Effector memory CD4-positive, alpha-beta T cell (primary cell): ENCODE measurements around the gene CD80.
"Not testable (repeated sequence)": the region's sequence is repeated elsewhere in the genome, so short reads cannot be mapped to it uniquely, and the experiment has no call there.

Experiments used
- DNase-seq, 3 donors: peaks; one replicate each; pipeline ENCODE4 v3.0.0-alpha.2; 2020
- H3K27ac ChIP-seq: 2 replicates; pipeline ENCODE4 v1.7.0; 2013; ENCODE audit warnings: mild to moderate bottlenecking, low read length, moderate library complexity; ENCODE audit not compliant: insufficient read depth, poor library complexity, severe bottlenecking
- H3K27me3 ChIP-seq: replicated peaks from 2 replicates; pipeline ENCODE4 v1.7.0; 2013; ENCODE audit warnings: mild to moderate bottlenecking, low read length; ENCODE audit not compliant: insufficient read depth, control insufficient read depth, poor library complexity, severe bottlenecking
- H3K36me3 ChIP-seq: 2 replicates; pipeline ENCODE4 v1.7.0; 2013; ENCODE audit warnings: mild to moderate bottlenecking, low read length, moderate library complexity; ENCODE audit not compliant: control insufficient read depth, insufficient read depth
- H3K4me1 ChIP-seq: 2 replicates; pipeline ENCODE4 v1.7.0; 2013; ENCODE audit warnings: low read length, mild to moderate bottlenecking; ENCODE audit not compliant: control insufficient read depth, insufficient read depth, poor library complexity, severe bottlenecking
- H3K4me3 ChIP-seq: 2 replicates; pipeline ENCODE4 v1.7.0; 2013; ENCODE audit warnings: low read length, low read depth, mild to moderate bottlenecking; ENCODE audit not compliant: insufficient read depth, poor library complexity, severe bottlenecking
- H3K9me3 ChIP-seq: 2 replicates; pipeline ENCODE4 v1.7.0; 2013; ENCODE audit warnings: mild to moderate bottlenecking, low read length, moderate library complexity; ENCODE audit not compliant: control insufficient read depth

Gene CD80

GRCh38 chr3:119562307-119562961, 3.0 kb upstream of the CD80 start:
- peak; percentile 42 to 49 (median 47) for DNase-seq
- peak overlapping the region; percentile 50 for H3K27ac ChIP-seq
- H3K4me1 ChIP-seq = no peaks in the 10 kb centered on the region
- no peak overlapping the region for H3K4me3 ChIP-seq
- H3K9me3 ChIP-seq = no peaks in the 10 kb centered on the region
- H3K27me3 ChIP-seq = no peaks in the 10 kb centered on the region
- no peaks in the 10 kb centered on the region for H3K36me3 ChIP-seq

GRCh38 chr3:119560160-119560559, 746 bp upstream of the CD80 start:
- H3K27ac ChIP-seq = no peak overlapping the region
- no peak for DNase-seq
- no peak overlapping the region for H3K4me3 ChIP-seq

GRCh38 chr3:119558626-119559317, 642 bp downstream of the CD80 start:
- Histone ChIP-seq H3K4me3 (no peak overlapping the region), H3K9me3 (no peaks in the 10 kb centered on the region), H3K27ac (peak overlapping the region; percentile 30), H3K4me1 (no peaks in the 10 kb centered on the region), H3K36me3 (no peaks in the 10 kb centered on the region), H3K27me3 (no peaks in the 10 kb centered on the region)
- DNase-seq = no peak

More at GRCh38 chr3:119560160-119560559, 746 bp upstream of the CD80 start:
- H3K36me3 ChIP-seq = no peaks in the 10 kb centered on the region
- H3K4me1 ChIP-seq = no peaks in the 10 kb centered on the region
- H3K9me3 ChIP-seq = no peaks in the 10 kb centered on the region
- H3K27me3 ChIP-seq = no peaks in the 10 kb centered on the region

GRCh38 chr3:119557877-119558269, 1.5 kb downstream of the CD80 start:
- DNase-seq = no peak
- Histone ChIP-seq H3K27ac (no peak overlapping the region), H3K27me3 (no peaks in the 10 kb centered on the region), H3K36me3 (no peaks in the 10 kb centered on the region), H3K4me1 (no peaks in the 10 kb centered on the region), H3K9me3 (no peaks in the 10 kb centered on the region), H3K4me3 (no peak overlapping the region)

GRCh38 chr3:119557192-119557876, 2.1 kb downstream of the CD80 start:
- no peaks in the 10 kb centered on the region for H3K36me3 ChIP-seq
- H3K4me3 ChIP-seq = no peak overlapping the region
- no peaks in the 10 kb centered on the region for H3K9me3 ChIP-seq
- H3K27me3 ChIP-seq = no peaks in the 10 kb centered on the region
- H3K27ac ChIP-seq = no peak overlapping the region
- no peaks in the 10 kb centered on the region for H3K4me1 ChIP-seq
- DNase-seq = no peak

GRCh38 chr3:119555929-119556328, 3.5 kb downstream of the CD80 start:
- Histone ChIP-seq H3K27ac (no peak overlapping the region), H3K27me3 (no peaks in the 10 kb centered on the region), H3K36me3 (no peaks in the 10 kb centered on the region), H3K4me3 (no peak overlapping the region), H3K9me3 (no peaks in the 10 kb centered on the region), H3K4me1 (no peaks in the 10 kb centered on the region)
- DNase-seq = no peak

GRCh38 chr3:119555309-119555735, 4.1 kb downstream of the CD80 start:
- Histone ChIP-seq H3K27me3 (no peaks in the 10 kb centered on the region), H3K4me1 (no peaks in the 10 kb centered on the region), H3K36me3 (no peaks in the 10 kb centered on the region), H3K9me3 (no peaks in the 10 kb centered on the region), H3K4me3 (no peak overlapping the region), H3K27ac (no peak overlapping the region)
- no peak for DNase-seq

- Histone ChIP-seq H3K4me3 (no peak overlapping the region), H3K36me3 (no peaks in the 10 kb centered on the region), H3K27ac (no peak overlapping the region), H3K4me1 (no peaks in the 10 kb centered on the region), H3K9me3 (no peaks in the 10 kb centered on the region), H3K27me3 (no peaks in the 10 kb centered on the region)
- DNase-seq = no peak
These were observed 5.5 kb downstream of the CD80 start for GRCh38 chr3:119553823-119554415.

- not testable (repeated sequence) for DNase-seq
These were observed 6.5 kb downstream of the CD80 start for GRCh38 chr3:119552928-119553327.

GRCh38 chr3:119551598-119551997, 7.8 kb downstream of the CD80 start:
- H3K4me1 ChIP-seq = no peaks in the 10 kb centered on the region
- no peaks in the 10 kb centered on the region for H3K27me3 ChIP-seq
- no peak overlapping the region for H3K4me3 ChIP-seq
- H3K27ac ChIP-seq = no peak overlapping the region
- no peaks in the 10 kb centered on the region for H3K36me3 ChIP-seq
- DNase-seq = no peak
- H3K9me3 ChIP-seq = no peaks in the 10 kb centered on the region

More at GRCh38 chr3:119552928-119553327, 6.5 kb downstream of the CD80 start:
- H3K36me3 ChIP-seq, H3K27me3 ChIP-seq, H3K27ac ChIP-seq, H3K9me3 ChIP-seq, H3K4me3 ChIP-seq, H3K4me1 ChIP-seq: not testable (repeated sequence)
